Activated CD8-positive, alpha-beta T cell treated with anti-CD3 and anti-CD28 coated beads for 36 hours (primary cell): ENCODE data around the gene LRRC8A. TPM values are rescaled to one million over a fixed set of nuclear protein-coding genes. Genes with fewer than 3 reads are reported as not detected.
"Not testable (repeated sequence)": the region's sequence is repeated elsewhere in the genome, so short reads cannot be mapped to it uniquely, and the experiment has no call there.

Source experiments
- ATAC-seq: fragments of 200-7000 bp; cut with Tn5 transposase; one replicate; pipeline ENCODE4 v1.10.0; 2021; ENCODE audit warnings: mild to moderate bottlenecking, moderate library complexity
- CTCF ChIA-PET: fragments of 350-600 bp; sonication (Branson Sonifier 250); formaldehyde crosslinking; loops from one replicate; lab custom pipeline; 2021; ENCODE audit warnings: antibody characterized with exemption; lab: Charles Lee
- POLR2A ChIA-PET: fragments of 350-600 bp; sonication (Branson Sonifier 250); formaldehyde crosslinking; loops from one replicate; lab custom pipeline; 2021; ENCODE audit warnings: antibody characterized with exemption; lab: Charles Lee
- DNase-seq: peaks from one replicate; pipeline ENCODE4 v3.0.0-alpha.2; 2020
- H3K27ac Mint-ChIP-seq: one replicate; pipeline ENCODE4 v1.8.0; 2021; ENCODE audit warnings: mild to moderate bottlenecking, mixed read lengths
- H3K27me3 Mint-ChIP-seq: one replicate; pipeline ENCODE4 v1.8.0; 2021; ENCODE audit warnings: mixed read lengths
- H3K36me3 Mint-ChIP-seq: one replicate; pipeline ENCODE4 v1.8.0; 2021; ENCODE audit warnings: low read depth, mixed read lengths
- H3K4me1 Mint-ChIP-seq: one replicate; pipeline ENCODE4 v1.8.0; 2021; ENCODE audit warnings: low read depth, mixed read lengths
- H3K4me3 Mint-ChIP-seq: one replicate; pipeline ENCODE4 v1.8.0; 2021; ENCODE audit warnings: mild to moderate bottlenecking, moderate library complexity, mixed read lengths
- H3K9me3 Mint-ChIP-seq: one replicate; pipeline ENCODE4 v1.8.0; 2021; ENCODE audit warnings: mixed read lengths
- CTCF ChIP-seq: fragments of 200-600 bp; IDR thresholded peaks from one replicate; pipeline ENCODE4 v1.8.0; 2022; ENCODE audit warnings: antibody characterized with exemption, mild to moderate bottlenecking
- intact Hi-C: fragments of 100-400 bp; cut with micrococcal nuclease; formaldehyde crosslinking; loops from one replicate; pipeline ENCODE4 v1.10.0; 2022
- total RNA-seq, 2 experiments: library from RNA; stranded (reverse); gene quantifications; one replicate each; pipeline ENCODE4 v1.2.3, GENCODE V29; 2021

LRRC8A gene
- total RNA-seq, 2 experiments from 2014 or later, result 15.1 to 16.2 TPM

GRCh38 chr9:128946571-128947276, 64.8 kb downstream of the LRRC8A start:
- no peak for TF ChIP-seq CTCF
- Mint-ChIP-seq H3K27ac (peak overlapping the region; percentile 98), H3K4me3 (peak overlapping the region; percentile 82), H3K4me1 (peaks cover 27% of the 10 kb centered on the region), H3K9me3 (no peaks in the 10 kb centered on the region), H3K36me3 (peaks cover 25% of the 10 kb centered on the region), H3K27me3 (no peaks in the 10 kb centered on the region)
- ATAC-seq (peak; percentile 25), DNase-seq (peak; percentile 7)
- intact Hi-C loops, result no loop called here
- POLR2A ChIA-PET, result interaction anchor here (2.0 kb wide), 2 partner anchors 10 to 65 kb away, joined by 9 read pairs; partner anchors contain the start of genes KYAT1 and LRRC8A
- CTCF ChIA-PET, result no interaction called here

- H3K4me1 Mint-ChIP-seq, result peaks cover 27% of the 10 kb centered on the region
- TF ChIP-seq CTCF, result no peak
- H3K27ac Mint-ChIP-seq, result peak overlapping the region; percentile 98
- peak overlapping the region; percentile 82 for H3K4me3 Mint-ChIP-seq
- peaks cover 25% of the 10 kb centered on the region for H3K36me3 Mint-ChIP-seq
- CTCF ChIA-PET, result no interaction called here
- intact Hi-C loops, result no loop called here
- no peaks in the 10 kb centered on the region for H3K27me3 Mint-ChIP-seq
- no peaks in the 10 kb centered on the region for H3K9me3 Mint-ChIP-seq
- POLR2A ChIA-PET, result interaction anchor here (2.0 kb wide), 2 partner anchors 9 to 65 kb away, joined by 9 read pairs; partner anchors contain the start of genes KYAT1 and LRRC8A
- DNase-seq (no peak), ATAC-seq (no peak)
These were observed 65.3 kb downstream of the LRRC8A start for GRCh38 chr9:128947277-128947526.

GRCh38 chr9:128947527-128948301, 65.8 kb downstream of the LRRC8A start, which contains the start of the genes DOLK and NUP188:
Gene DOLK, minus strand, starts transcription at chr9:128947603. Its CDS starts 300 bp downstream, at chr9:128947303.
Gene NUP188, plus strand, starts transcription at chr9:128947699. Its CDS starts 21 bp downstream, at chr9:128947720.
- Mint-ChIP-seq H3K27ac (peak within 1 kb of the TSS; percentile 98), H3K4me1 (peaks cover 28% of the 10 kb centered on the region), H3K36me3 (peaks cover 27% of the 10 kb centered on the region), H3K27me3 (no peaks in the 10 kb centered on the region), H3K4me3 (peak within 1 kb of the TSS; percentile 82), H3K9me3 (no peaks in the 10 kb centered on the region)
- ChIA-PET POLR2A (interaction anchor here (1.0 to 2.0 kb wide), 5 partner anchors 9 to 395 kb away, joined by 3 to 9 read pairs (median 3); partner anchors contain the start of genes KYAT1 and LRRC8A), CTCF (interaction anchor here (3.6 kb wide), 1 partner anchor 20 kb away, joined by 16 read pairs; no protein-coding TSS in a partner anchor)
- TF ChIP-seq CTCF, result no peak
- peak; percentile 82 for ATAC-seq
- DNase-seq, result peak; percentile 98
- intact Hi-C loops, result no loop called here

GRCh38 chr9:128961403-128961802, 79.5 kb downstream of the LRRC8A start:
- H3K27me3 Mint-ChIP-seq, result not testable (repeated sequence)
- POLR2A ChIA-PET, result interaction anchor here (0.6 kb wide), 1 partner anchor 46 kb away, joined by 3 read pairs; no protein-coding TSS in a partner anchor
- peaks cover 30% of the 10 kb centered on the region for H3K36me3 Mint-ChIP-seq

More at GRCh38 chr9:128961403-128961802, 79.5 kb downstream of the LRRC8A start:
- H3K4me1 Mint-ChIP-seq, CTCF ChIA-PET, H3K4me3 Mint-ChIP-seq, H3K27ac Mint-ChIP-seq, DNase-seq, H3K9me3 Mint-ChIP-seq, intact Hi-C loops, ATAC-seq: not testable (repeated sequence)

Other genes with a start within 250 kb of the LRRC8A start
- 10 to 100 TPM; 24.3 to 25.6 TPM for gene DYNC2I2, start 225.3 kb upstream of the LRRC8A start, total RNA-seq
- gene SET, start 192.9 kb upstream of the LRRC8A start, total RNA-seq, result 100 to 1,000 TPM; 749 to 755 TPM
- 10 to 100 TPM in 1 of 2 experiments, 1 to 10 TPM in 1; 9.3 to 10.7 TPM for gene PKN3, start 179.6 kb upstream of the LRRC8A start, total RNA-seq
- 10 to 100 TPM; 44.9 to 48.7 TPM for gene ZDHHC12, start 158.0 kb upstream of the LRRC8A start, total RNA-seq
- 10 to 100 TPM; 14.9 to 17.8 TPM for gene ZER1, start 110.2 kb upstream of the LRRC8A start, total RNA-seq
- 10 to 100 TPM; 11.7 to 12.5 TPM for gene TBC1D13, start 94.9 kb upstream of the LRRC8A start, total RNA-seq
- 10 to 100 TPM; 21.8 to 23.9 TPM for gene ENDOG, start 63.6 kb upstream of the LRRC8A start, total RNA-seq
- 10 to 100 TPM; 85.9 to 91.2 TPM for gene SPOUT1, start 52.3 kb upstream of the LRRC8A start, total RNA-seq
- 10 to 100 TPM; 17.0 to 18.6 TPM for gene KYAT1, start 183 bp upstream of the LRRC8A start, total RNA-seq
- 1 to 10 TPM in 1 of 2 experiments, under 1 TPM in 1; 0.61 to 1.5 TPM for gene PHYHD1, start 38.8 kb downstream of the LRRC8A start, total RNA-seq
- 1 to 10 TPM; 5.7 TPM for gene DOLK, start 65.5 kb downstream of the LRRC8A start, total RNA-seq
- 100 to 1,000 TPM in 1 of 2 experiments, 10 to 100 TPM in 1; 96.2 to 110 TPM for gene NUP188, start 65.6 kb downstream of the LRRC8A start, total RNA-seq
- gene SH3GLB2, start 146.2 kb downstream of the LRRC8A start, total RNA-seq, result 10 to 100 TPM; 49.3 to 50.8 TPM
- 10 to 100 TPM; 34.6 to 35.8 TPM for gene MIGA2, start 154.5 kb downstream of the LRRC8A start, total RNA-seq
- 10 to 100 TPM; 12.7 to 15.2 TPM for gene DOLPP1, start 199.0 kb downstream of the LRRC8A start, total RNA-seq
- 10 to 100 TPM; 11.8 to 12.7 TPM for gene CRAT, start 228.7 kb downstream of the LRRC8A start, total RNA-seq
- gene PTPA, start 229.3 kb downstream of the LRRC8A start, total RNA-seq, result 10 to 100 TPM; 95.3 to 98.5 TPM